Activated naive CD4-positive, alpha-beta T cell treated with Interleukin-2 at 50 U/mL for 16 hours (primary cell): ENCODE measurements around the gene DNAH7.

Experiments
- DNase-seq: peaks from one replicate; pipeline ENCODE4 v3.0.0-alpha.2; 2020

Gene DNAH7

GRCh38 chr2:195857132-195857531 is 211.5 kb downstream of the DNAH7 start:
- no peak for DNase-seq

- DNase-seq = no peak
Measured at GRCh38 chr2:195850764-195851163, 217.9 kb downstream of the DNAH7 start.

- no peak for DNase-seq
Measured at GRCh38 chr2:195848119-195848899, 220.3 kb downstream of the DNAH7 start.

- no peak for DNase-seq
Measured at GRCh38 chr2:195842932-195843331, 225.7 kb downstream of the DNAH7 start.

- no peak for DNase-seq
Measured at GRCh38 chr2:195838002-195838401, 230.6 kb downstream of the DNAH7 start.

GRCh38 chr2:195836002-195836401 is 232.6 kb downstream of the DNAH7 start:
- DNase-seq = no peak

- DNase-seq = no peak
Measured at GRCh38 chr2:195834836-195835235, 233.8 kb downstream of the DNAH7 start.

- DNase-seq = no peak
Measured at GRCh38 chr2:195830968-195831950, 237.4 kb downstream of the DNAH7 start.

- DNase-seq = no peak
Measured at GRCh38 chr2:195824478-195824877, 244.2 kb downstream of the DNAH7 start.

- DNase-seq = no peak
Measured at GRCh38 chr2:195823206-195823605, 245.4 kb downstream of the DNAH7 start.

- DNase-seq = no peak
Measured at GRCh38 chr2:195821566-195821932, 247.1 kb downstream of the DNAH7 start.

- DNase-seq = no peak
Measured at GRCh38 chr2:195820867-195821565, 247.6 kb downstream of the DNAH7 start.

- DNase-seq = no peak
Measured at GRCh38 chr2:195820373-195820772, 248.3 kb downstream of the DNAH7 start.

GRCh38 chr2:195819276-195819675 is 249.4 kb downstream of the DNAH7 start:
- no peak for DNase-seq

GRCh38 chr2:195818526-195818925 is 250.1 kb downstream of the DNAH7 start:
- DNase-seq = no peak

GRCh38 chr2:195818106-195818505 is 250.5 kb downstream of the DNAH7 start:
- no peak for DNase-seq

GRCh38 chr2:195815083-195815482 is 253.6 kb downstream of the DNAH7 start:
- no peak for DNase-seq

GRCh38 chr2:195813421-195813820 is 255.2 kb downstream of the DNAH7 start:
- no peak for DNase-seq

- no peak for DNase-seq
Measured at GRCh38 chr2:195810340-195811098, 258.1 kb downstream of the DNAH7 start.

- no peak for DNase-seq
Measured at GRCh38 chr2:195808189-195808588, 260.4 kb downstream of the DNAH7 start.

- no peak for DNase-seq
Measured at GRCh38 chr2:195805283-195805976, 263.2 kb downstream of the DNAH7 start.

GRCh38 chr2:195795879-195796278 is 272.8 kb downstream of the DNAH7 start:
- DNase-seq = no peak
